NCI-H146 (cell line): Measurements from ENCODE around the gene ADAM12.

Experiments used
- DNase-seq: peaks from one replicate; lab custom pipeline; 2025; lab: John Stamatoyannopoulos, UW

ADAM12 gene

GRCh38 chr10:126081841-126082466 is 306.3 kb downstream of the ADAM12 start:
- no peak for DNase-seq

- DNase-seq: no peak
Observed at GRCh38 chr10:126080879-126081411, 307.3 kb downstream of the ADAM12 start.

GRCh38 chr10:126080291-126080825 is 307.9 kb downstream of the ADAM12 start:
- DNase-seq: no peak

- no peak for DNase-seq
Observed at GRCh38 chr10:126075009-126075408, 313.3 kb downstream of the ADAM12 start.

GRCh38 chr10:126074291-126074690 is 314.0 kb downstream of the ADAM12 start:
- no peak for DNase-seq

GRCh38 chr10:126073606-126074005 is 314.7 kb downstream of the ADAM12 start:
- DNase-seq: no peak

- no peak for DNase-seq
Observed at GRCh38 chr10:126072622-126073021, 315.7 kb downstream of the ADAM12 start.

- no peak for DNase-seq
Observed at GRCh38 chr10:126070476-126071215, 317.6 kb downstream of the ADAM12 start.

GRCh38 chr10:126068322-126068721 is 320.0 kb downstream of the ADAM12 start:
- no peak for DNase-seq

GRCh38 chr10:126066456-126066855 is 321.8 kb downstream of the ADAM12 start:
- DNase-seq: no peak

GRCh38 chr10:126065751-126066377 is 322.4 kb downstream of the ADAM12 start:
- no peak for DNase-seq

GRCh38 chr10:126064512-126064911 is 323.8 kb downstream of the ADAM12 start:
- DNase-seq: no peak

GRCh38 chr10:126063353-126063791 is 324.9 kb downstream of the ADAM12 start:
- no peak for DNase-seq

GRCh38 chr10:126062131-126063032 is 325.9 kb downstream of the ADAM12 start:
- DNase-seq: no peak

GRCh38 chr10:126061526-126061925 is 326.8 kb downstream of the ADAM12 start:
- DNase-seq: no peak

GRCh38 chr10:126060261-126060931 is 327.9 kb downstream of the ADAM12 start:
- DNase-seq: no peak

- DNase-seq: no peak
Observed at GRCh38 chr10:126059076-126059826, 329.0 kb downstream of the ADAM12 start.

GRCh38 chr10:126058507-126058906 is 329.8 kb downstream of the ADAM12 start:
- DNase-seq: peak; percentile 77

GRCh38 chr10:126058104-126058503 is 330.2 kb downstream of the ADAM12 start:
- peak; percentile 44 for DNase-seq

GRCh38 chr10:126057494-126057893 is 330.8 kb downstream of the ADAM12 start:
- no peak for DNase-seq
